Stimulated activated CD8-positive, alpha-beta memory T cell treated with anti-CD3 and anti-CD28 coated beads, Interleukin-15, amount 100 ng/mL, for 4 hours (primary cell): ENCODE measurements around the gene SEMA3F.

Experiments
- DNase-seq, 2 donors: peaks; one replicate each; pipeline ENCODE4 v3.0.0-alpha.2; 2020; ENCODE audit warnings: low read depth in 2 of 2

Gene SEMA3F

GRCh38 chr3:50132421-50133282 lies 22.5 kb upstream of the SEMA3F start:
- DNase-seq: no peak

- no peak for DNase-seq
Observed at GRCh38 chr3:50133283-50133615, 21.9 kb upstream of the SEMA3F start.

- no peak for DNase-seq
Observed at GRCh38 chr3:50134367-50134766, 20.8 kb upstream of the SEMA3F start.

DNA sequence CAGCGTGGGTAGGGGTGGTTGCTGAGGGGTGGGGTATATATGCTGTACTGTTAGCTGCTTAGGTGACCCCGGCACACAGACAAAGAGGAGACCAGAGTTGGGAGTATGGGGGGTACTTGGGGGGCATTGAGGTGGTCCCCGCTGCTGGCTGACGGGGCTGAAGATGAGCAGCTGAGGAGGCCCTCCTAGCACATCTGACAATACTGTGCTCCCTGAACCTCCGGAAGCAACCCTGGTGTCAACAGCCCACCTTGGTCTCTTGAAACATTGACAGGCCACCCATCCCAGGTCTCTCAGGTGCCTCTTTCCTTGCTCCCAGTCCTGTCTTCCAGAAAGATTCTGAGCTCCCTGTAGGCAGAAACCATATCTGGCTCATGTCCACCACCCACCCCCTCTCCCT lies 19.2 kb upstream of the SEMA3F start:
- no peak for DNase-seq

DNA sequence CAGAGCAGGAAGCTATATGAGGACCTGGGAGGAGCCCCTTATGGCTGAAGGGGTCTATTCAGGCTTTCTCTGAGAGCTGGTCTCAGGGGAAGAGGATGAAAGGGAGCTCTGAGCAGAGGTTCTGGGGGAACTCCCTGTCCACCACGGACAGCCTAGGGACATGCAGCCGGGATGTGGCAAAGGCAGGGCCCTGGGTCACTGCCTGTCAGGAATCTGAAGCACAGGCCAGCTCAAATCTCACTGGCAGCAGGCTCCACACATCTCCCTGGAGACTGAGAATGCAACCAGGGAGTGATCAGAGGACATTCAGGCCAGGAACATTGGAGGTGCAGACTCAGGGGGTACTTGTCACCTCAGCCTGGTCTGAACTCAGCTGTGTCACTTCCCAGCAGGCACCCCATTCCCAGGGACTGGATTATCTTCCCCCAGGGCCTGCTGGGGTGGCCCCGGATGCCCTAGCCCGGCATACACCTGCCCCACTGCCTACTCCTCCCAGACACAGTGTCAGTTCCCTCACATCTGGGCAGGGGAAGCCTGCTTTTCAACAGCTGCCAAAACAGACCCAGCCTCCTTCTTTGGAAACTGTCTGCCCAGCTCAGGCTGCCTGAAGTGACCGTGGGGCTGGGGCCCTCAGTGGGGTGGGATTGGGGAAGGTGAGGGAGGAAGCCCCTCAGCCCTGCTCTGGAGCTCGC lies 18.3 kb upstream of the SEMA3F start:
- DNase-seq: no peak

- DNase-seq: no peak
Observed at GRCh38 chr3:50137531-50137930, 17.6 kb upstream of the SEMA3F start.

DNA sequence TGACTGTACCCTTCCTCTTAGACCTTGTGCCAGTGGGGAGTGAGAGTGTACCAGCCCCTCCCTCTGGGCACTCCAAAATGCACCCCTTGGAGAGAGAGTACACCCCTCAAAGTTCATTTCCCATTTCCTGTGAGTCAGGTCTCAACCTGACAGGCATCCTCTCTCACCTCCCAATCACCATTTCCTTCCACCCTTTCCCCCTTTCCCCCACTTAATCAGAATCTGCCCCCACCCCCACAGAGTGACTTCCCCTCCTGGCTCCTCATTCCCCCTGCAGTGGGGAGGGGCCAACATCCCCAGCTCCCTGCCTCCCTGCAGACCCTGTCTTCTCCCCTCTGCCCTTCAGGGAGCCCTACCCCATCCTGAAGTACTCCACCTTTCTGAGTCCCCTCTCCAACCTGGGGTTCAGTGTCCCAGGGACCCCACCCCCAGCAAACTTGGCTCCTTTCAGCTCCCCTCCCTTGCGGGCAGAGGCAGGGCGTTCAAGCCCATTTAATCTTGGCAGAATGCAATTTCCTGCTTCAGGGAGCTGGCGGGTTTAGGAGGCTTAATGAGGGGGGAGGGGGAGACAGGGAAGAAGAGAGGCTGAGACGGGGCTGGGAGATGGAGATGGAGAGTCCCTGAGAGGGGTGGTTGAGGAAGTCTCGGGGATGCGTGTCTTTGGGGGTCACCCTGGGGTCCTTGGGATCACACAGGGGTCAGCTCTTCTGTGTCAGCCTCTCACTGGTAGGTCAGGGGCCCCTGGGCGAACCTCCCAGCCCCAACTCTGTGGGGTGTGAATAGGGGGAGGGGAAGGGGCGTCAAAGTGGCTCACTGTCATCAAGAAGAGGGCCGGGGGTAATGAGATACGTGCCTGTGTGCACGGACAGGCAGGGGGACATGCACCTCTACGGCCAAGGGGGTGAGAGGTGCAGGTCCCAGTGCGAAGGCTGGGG lies 16.6 kb upstream of the SEMA3F start:
- DNase-seq: no peak

DNA sequence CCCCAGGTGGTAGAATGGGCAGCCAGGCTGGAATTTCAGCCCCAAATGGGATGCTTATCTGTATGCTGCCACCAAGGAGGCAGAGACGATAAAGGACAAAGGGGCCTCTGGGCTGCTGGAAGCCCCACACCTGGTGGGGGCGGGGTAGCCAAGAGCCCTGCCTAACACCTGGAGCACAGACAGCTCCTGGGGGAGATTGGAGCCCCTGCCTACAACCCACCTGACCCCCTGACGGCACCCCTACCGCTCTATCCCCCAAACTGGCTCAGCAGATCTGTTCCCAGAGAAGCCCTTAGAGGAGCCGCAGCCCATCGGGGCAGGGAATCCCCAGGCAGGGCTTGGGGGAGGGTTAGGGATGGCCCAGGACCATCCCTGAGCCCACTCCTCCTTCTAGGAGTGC lies 15.8 kb upstream of the SEMA3F start:
- DNase-seq: no peak

GRCh38 chr3:50139718-50140423 lies 15.3 kb upstream of the SEMA3F start:
- no peak for DNase-seq

DNA sequence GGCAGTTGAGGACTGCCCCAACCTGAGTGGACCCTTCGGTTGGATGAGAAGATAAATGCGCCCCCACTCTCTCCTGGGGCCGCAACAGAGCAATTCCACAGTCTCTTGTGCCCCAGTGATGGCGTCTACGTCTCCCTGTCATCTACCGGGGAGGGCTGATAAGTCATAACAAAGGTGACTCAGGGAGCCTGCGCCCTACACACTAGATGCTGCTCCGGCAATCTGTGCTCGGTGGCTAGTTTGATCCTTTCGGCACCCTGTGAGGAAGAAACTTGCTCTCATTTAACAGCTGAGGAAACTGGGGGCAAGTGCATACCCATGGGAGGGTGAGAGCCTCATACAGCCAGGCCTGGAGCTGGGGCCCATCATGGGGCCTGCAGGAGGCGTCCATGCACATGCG lies 14.1 kb upstream of the SEMA3F start:
- no peak for DNase-seq

DNA sequence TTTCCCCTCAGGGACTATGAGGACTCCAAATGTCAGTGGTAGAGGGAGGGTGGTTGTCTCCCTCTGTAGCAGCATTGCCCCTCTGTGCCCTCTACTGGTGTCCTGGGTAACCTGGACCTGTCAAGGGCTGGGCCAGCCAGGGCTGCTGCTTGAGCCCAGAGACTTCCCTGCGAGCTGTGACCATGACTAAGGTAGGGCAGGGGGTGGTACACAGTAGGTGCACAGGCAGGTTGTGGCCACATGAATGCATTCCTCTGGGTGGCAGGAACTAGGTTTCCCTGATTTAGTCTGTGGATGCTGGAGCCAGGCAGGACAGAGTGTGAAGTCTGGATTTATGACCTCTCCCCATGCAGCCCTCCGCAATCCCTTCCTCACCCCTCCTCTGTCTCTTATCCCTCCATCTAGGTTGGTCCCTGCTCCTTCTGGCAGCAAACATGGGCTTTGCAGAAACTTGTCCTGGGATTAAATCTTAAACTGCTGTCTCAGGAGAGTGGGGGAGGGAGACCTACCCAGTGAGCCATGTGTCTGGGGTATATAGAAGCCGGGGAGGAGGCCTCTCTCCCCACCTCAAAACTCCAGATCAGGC lies 8.7 kb upstream of the SEMA3F start:
- no peak for DNase-seq

DNA sequence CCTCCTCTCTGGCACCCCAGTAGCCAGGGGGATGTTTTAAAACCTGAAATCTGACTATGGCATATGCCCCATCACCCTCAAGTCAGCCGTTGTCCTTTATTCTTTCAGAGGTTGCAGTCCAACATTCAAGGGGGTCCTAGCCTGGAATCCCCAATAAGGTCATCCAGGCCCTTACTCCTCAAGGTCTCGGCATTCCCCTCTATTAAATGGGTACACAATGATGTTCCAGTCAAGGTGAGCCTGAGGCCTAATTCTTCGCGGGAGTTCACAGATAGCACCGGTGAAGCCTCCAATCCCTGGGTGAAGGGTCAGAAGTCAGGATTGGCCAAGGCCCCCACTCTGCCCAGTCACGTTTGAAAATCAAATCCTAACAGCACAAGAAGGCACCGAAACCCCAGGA lies 8.1 kb upstream of the SEMA3F start:
- no peak for DNase-seq

DNA sequence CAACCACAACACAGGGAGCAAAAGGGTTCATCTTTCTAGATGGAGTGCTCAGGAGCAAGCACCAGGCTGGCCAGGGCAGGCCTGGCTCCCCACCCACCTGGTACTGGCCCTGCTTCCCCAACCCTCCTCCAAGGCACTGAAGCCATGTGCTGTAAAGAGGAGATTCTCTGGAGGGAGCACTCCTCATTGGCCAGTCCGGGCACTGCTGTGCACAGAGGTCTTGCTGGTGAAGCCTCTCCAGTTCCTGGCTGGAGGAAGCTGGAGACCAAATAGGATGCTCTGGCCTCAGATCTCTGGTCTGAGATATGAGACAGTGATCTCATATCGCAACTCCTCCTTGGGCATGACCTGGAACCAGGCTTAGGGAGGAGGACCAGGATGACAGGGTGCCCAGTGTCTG lies 7.7 kb upstream of the SEMA3F start:
- DNase-seq: no peak

DNA sequence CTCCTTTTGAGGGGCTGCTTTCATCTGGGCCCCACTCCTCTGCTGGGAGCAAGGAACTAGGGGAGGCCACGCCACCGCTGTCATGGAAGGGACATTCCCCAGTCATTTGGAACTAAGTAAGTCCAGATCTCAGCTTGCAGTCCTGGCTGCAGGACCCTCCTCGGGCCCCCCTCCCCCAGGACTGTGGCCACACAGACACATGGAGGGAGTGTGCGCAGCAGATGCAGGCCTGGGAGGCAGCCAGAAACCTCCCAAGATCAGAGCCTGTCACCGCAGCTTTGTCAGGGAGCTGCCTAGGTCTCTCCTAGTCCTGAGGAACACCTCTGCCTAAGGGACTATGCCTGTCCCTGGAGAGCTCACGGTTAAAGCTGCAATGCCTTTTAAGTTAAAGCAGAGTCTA lies 7.3 kb upstream of the SEMA3F start:
- no peak for DNase-seq

GRCh38 chr3:50150404-50150750 lies 4.7 kb upstream of the SEMA3F start:
- DNase-seq: no peak

DNA sequence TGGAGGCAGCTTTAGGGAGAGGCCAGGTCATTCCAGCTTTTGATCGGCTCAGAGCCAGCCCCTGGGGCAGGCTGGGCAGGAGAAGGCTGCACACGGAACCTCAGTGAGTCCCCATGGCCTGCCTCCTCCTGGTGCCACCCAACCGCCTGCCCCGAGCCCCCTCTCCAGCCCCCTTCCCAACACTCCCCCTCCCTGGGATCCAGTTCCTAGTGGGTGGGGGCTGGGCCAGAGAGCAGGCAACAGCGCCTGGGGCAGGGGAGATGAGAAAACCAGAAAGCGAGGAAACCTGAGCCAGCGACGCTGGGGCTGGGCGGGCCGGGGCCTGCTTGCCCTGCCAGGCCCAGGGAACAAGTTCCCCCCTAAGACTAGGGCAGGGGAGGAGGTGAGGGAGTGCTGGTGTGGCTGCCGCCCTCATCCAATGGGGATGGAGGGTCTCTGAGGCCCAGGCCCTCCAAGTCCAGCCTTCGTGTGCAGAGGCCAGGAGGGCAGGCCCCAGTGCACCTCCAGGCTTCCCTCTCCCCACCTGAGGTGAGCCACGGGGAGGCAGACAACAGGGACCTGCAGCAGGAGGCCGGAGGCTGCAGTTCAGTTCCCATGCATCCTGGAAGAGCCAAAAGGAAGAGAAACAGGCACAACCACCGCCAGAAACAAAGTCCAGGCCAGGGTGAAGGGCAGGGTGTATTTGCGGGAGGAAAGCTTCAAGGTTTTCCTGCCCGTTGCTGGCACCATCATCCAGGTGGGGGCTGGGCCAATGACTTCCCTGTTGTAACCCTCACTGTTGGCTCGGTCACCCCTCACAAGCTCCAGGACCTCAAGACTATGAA lies 4.0 kb upstream of the SEMA3F start:
- no peak for DNase-seq

- no peak for DNase-seq
Observed at GRCh38 chr3:50151728-50152127, 3.4 kb upstream of the SEMA3F start.

GRCh38 chr3:50153782-50154475 lies 1.2 kb upstream of the SEMA3F start:
- no peak for DNase-seq

DNA sequence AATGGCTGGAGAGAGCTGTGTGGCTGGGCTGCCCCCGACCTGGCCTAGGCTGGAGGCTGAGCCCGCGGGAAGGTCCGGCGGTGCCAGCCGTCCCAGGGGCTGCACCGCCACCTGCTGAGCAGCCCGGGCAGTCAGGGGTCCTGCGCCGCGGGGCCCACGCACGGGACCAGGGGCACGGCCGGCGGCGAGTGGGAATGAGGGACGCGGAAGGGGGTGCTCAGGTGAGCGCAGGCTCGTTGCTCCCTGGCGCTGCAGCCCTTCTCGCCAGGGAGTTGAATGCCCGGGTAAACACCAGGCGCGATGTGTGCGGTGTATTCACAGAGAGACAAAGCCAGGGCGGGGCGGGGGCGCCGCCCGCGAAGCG lies 666 bp upstream of the SEMA3F start:
- no peak for DNase-seq

- no peak for DNase-seq
Observed at GRCh38 chr3:50155491-50155878, 361 bp downstream of the SEMA3F start.
